NCI-H2227 (cell line): Measurements from ENCODE around the gene KLHDC8B.

Experiments used
- DNase-seq: peaks from one replicate; lab custom pipeline; 2025; ENCODE audit not compliant: unreplicated experiment; lab: John Stamatoyannopoulos, UW

The KLHDC8B gene

DNA sequence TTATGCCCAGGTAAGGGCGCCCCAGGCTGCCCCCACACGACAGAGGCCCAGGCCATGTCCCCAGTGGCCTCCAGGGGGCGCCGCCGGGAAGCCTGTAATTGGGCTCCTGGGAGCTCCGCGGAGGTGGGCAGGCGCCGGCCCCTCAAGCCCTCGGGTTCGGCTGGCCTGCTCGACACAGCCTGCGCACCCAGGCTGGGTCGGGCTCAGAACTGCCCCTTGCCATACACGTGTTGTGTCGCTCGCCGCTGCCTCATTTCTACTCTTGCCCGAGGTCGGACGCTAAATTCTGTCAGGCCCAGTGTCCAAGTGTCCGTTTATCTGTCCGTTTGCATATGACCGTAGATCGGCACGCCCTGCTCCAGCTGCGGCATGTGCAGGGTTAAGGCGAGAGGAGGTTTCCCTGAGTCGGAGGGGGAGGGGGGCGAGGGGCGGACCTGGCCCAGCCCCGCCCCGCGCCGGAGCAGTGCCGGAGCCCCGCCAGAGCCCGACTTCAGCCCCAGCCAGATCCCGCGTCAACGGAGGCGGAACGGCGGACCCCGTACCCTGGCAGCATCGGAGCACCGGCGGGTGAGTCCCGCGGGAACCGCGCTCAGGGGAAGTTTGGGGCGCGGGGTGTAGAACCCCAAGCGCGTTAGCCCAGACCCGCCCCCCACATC, at the start of gene KLHDC8B:
TSS of gene KLHDC8B (plus strand) at position 480 of the 656 bp plus-strand sequence. CDS start 1,172 bp downstream, outside the sequence.
- DNase-seq = peak; percentile 82

DNA sequence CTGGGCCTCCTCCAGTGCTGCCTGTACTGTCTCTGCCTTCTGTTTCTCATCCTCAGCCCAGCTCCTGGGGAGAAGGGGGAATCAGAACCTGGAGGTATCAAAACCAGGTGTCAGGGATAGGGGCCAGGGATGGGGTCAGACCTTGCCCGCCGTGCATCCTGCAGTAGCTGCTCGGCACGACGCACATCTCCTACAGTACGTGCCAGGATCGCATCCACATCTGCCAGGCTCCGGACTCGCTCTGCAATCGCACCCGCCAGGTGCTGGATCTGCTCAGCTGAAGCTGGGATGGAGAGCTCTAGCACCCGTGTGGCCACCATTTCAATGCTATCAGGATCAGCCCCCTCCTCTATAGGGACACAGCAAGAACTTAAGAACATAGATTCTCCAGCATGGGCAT, 49.4 kb upstream of the KLHDC8B start:
- no peak for DNase-seq

DNA sequence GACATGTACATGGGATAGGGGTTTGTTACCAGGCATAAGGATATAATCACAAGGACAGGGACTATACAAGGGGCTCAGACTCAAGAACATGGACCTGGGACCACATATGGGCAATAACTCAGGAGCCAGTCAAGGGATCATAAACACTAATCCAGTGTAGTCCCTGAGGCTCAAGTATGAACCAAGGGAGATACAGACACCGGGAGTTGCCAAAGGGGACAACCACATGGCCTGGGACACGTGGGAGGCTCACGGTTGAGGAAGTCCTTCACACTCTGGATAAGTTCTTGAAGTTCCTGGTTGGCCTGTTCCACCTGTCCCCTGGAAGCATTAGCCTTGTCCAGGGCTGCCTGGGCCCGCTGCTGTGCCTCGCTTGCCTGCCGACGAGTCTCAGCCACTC, 48.9 kb upstream of the KLHDC8B start:
- DNase-seq = no peak

DNA sequence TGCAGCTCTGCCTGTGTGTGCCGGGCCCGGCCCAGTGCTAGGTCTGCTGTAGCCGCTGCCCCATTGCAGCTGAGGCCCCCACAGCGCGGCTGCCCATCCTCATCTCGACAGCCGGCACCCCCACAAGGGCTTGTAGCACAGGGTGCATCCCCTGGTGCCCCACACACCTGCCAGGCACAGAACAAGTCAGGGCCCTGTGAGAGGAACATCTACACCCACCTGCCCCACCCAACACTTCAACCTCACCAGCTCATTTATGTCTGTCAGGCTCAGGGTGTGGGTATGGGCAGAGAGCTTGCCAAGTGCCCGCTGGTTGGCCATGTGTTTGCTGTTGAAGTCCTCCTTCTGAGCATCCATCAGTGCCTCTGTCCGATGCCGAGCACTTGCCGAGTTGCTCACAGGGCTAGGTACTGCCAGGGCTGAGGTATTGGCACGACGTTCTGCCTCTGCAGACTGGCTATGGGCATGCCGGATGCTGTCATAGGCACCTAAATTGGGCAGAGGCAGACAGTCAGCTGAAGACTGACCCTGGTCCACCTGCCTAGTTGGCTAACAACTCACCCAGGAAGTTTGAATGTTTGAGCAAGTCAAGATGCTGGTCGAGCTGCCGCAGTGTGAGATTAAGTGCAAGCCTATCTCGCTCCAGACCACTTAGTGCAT, 48.4 kb upstream of the KLHDC8B start:
- no peak for DNase-seq

DNA sequence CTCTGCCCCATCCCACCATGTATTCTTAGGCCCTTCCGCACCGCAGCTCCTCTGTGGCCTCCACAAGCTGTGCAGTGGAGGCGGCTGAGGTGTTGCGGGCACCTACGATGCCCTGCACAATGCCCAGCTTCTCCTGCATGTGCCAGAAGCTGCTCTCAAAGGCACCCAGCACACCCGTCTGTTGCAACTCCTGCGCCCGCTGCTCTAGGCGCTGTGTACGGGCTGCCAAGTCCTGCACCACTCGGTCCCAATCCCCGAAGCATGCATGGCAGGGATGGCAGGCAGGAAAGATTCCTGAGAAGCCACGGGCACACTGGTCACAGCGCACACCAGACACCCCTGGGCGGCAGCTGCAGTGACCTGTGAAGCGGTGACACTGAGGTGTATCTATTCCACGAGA, 47.7 kb upstream of the KLHDC8B start:
- DNase-seq = no peak

DNA sequence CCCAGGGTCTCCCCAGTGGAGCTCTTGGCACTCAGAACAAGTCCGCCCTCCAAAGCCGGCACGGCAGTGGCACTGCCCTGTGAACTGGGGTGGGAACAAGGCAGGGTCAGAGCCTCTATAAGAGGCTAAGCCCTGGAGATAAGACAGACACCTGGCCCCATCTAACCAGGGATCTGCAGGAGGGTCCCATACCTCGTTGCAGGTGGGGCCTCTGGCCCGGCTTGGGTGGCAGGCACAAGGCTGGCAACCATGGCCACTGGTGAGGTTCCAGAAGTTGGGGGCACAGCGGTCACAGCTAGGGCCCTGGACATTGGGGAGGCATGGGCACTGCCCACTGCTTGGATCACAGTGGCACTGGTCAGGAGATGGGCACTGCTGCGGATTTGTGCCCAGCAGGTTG, 47.2 kb upstream of the KLHDC8B start:
- no peak for DNase-seq

DNA sequence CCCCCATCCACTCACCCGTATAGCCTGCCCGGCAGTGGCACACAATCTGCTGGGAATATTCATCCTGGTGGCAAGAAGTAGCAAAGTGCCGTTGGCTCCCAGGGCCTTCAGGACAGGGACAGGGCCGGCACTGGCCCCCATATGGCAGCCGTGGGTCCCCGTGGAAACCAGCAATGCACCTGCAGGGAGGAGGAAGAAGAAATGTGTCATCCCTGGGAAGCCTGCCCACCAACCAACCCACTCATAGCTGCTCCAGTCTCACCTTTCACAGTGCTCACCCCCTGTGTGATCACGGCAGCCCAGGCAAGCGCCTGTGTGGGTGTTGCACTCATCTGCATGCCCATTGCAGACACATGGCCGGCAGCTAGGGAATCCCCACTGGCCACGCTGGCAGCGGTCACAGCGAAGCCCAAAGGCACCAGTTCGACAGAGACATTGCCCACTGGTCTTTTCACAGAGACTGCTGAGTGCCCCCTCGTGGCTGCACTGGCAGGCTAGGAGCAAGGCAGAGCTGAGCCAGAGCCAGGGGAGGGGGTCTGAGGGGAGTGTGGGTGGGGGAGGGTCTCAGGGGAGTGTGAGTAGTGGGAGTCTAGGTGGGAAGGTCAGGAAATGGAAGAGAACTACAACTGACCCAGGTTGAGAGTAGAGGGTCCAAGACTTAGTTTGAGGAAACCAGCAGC, 46.3 kb upstream of the KLHDC8B start:
- DNase-seq = peak; percentile 9

DNA sequence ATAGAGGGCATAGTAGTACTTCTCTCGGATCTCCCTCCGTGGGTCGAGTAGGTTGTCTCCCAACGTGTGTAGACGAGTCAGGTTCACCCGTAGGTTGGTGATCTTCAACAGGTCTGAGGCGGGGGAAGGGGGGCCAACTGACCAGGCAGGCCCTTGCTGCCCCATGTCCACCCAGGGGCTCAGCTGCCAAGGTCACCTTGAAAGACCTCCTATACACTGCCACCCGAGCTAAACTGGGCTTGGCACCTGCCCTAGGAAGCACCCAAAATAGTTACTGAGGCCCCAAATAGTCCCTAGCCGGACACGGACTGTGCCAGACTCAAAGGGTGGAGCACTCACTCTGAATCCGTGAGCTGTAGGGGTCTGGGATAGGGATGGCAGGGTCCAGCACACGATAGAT, 40.4 kb upstream of the KLHDC8B start:
- no peak for DNase-seq

DNA sequence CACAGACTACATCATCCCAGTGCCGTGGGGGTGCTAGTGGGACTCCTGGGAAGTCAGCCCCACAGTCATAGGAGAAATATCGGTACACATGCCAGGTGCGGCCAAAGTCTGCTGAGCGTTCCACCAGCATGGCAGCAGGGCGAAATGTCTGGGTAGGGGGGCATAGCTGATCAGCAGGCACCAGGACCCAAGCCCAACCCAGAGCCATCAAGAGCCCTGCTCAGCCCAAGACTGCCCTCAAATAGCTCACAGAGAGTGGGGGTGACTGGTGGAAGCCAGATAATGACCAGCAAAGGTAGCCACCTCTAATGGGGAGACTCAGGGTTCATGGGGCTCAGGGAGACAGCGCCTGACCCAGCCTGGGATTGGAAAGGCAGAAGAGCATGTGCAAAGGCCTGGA, 39.8 kb upstream of the KLHDC8B start:
- no peak for DNase-seq

DNA sequence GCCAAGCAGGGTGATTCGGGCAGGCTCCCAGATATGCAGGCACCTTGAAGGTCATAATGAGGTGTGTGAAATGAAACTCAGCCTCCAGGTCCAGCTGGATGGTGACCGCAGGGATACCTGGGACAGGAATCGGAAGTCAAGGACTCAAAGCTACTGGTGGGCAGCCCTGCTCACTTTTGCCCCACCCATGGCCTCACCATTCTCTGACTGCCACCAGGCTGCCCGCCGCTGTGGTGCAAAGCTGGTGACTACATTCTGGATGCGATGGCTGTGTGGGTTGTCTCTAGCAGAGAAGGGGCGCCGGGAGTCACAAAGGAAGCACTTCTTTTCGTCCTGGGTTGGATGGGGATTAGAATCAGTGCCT, 39.3 kb upstream of the KLHDC8B start:
- no peak for DNase-seq

DNA sequence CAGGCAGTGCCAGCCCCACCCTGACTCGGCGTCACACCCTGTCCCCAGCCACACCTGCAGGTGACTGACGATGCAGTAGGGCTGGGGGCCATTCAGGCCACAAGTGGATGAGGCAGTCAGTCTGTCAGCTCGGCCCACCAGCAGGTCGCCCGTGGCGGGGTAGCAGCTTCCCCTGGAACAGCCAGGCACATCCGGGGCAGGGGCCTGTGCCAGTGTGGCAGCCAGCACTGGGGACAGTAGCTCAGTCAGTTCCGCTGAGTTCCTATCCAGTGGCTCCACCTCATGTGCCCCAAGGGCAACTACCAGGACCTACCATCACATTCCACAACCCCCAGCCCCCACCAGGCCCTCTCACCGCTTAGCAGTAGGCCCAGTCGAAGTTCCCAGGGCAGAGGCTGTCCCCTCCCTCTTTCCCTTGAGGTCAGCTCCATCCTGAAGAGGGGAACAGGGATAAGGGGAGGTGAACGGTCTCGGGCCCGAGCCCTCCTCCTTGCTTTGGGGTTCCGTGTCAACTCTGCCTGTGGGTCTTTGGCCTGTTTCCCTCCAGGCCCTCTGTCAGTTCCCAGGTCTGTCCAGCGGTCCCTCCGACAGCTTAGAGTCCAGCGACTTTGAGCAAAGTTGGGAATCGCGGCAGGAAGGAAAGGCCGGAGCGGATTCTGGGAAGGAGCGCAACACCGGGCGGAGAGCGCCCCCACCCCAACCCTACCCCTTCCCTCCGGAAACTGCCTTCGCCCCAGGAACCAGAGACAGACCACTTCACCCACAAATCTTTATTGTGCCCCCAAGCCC, 38.8 kb upstream of the KLHDC8B start, which contains the start of gene LAMB2:
TSS of gene LAMB2 (minus strand) at position 614 of the 789 bp plus-strand sequence. CDS start at position 431, 183 bp downstream.
- peak; percentile 55 for DNase-seq

DNA sequence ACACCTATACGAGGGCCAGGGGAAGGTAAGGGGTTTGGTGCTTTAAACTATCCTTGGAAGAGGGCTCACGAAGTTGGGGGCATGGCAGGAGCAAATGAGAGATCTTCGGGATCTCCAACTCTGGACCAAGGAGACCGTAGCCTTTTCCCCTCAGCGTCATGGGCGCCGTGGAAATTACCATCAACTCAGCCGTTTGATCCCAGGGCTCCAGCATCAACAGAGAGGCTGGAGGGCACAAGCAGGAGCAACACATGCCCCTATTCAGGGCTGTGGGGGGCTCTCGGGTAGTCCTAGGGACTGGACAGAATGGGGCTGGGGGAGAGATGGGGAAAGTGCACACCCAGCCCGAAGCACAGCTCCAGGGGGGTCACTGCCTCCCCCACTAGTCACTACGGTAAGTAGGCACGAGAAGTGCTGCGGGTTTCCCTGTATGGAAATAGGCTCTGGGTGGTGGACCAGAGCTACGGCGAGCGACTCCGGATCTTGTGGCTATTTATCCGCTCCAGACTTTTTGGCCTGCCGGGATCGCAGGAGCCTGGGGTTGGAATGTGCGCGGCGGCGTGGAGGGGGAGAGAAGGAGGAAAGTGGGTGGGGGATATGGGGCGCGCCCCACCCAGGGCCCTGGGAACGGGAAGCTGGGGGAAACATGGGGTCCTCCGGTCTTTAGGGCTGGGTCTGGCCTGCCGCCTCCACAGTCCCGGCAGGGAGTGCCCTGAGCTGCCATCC, 38.0 kb upstream of the KLHDC8B start:
- DNase-seq = peak; percentile 87

DNA sequence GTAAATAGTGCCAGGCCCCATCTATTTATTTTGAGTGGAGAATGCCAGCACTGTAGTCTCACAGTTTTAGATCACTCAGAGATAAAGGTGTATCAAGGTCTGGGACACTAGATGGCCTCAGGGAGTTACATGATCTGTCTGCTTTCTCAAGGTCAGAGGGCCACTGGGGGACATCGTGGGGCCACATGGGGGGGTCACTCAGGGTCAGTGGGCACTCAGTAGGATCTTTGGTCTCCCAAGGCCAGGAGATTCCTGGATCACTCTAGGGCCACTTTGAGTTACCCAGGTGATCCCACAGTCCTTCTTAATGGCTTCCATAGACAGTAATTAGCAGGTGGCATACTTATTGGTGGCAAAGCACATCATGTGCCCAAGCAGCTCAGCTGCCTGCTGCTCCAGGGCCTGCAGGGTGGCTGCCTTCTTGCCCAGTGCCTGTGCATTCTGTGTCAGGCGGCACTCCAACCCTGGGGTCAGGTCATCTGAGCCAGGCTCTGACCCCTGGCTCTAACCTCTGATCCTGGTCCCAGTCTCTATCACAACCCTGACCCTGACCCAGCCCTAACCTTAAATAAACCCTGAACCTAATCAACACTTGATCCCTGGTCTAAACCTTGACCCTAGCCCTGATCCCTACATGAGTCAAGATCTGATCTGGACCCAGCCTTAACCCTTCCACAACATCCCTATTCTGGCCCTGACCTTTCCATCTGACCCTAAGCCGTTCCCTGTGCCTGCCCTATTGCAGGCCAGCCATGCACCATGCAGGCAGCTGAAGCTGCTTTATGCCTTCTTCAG, 36.7 kb upstream of the KLHDC8B start:
- DNase-seq = no peak

DNA sequence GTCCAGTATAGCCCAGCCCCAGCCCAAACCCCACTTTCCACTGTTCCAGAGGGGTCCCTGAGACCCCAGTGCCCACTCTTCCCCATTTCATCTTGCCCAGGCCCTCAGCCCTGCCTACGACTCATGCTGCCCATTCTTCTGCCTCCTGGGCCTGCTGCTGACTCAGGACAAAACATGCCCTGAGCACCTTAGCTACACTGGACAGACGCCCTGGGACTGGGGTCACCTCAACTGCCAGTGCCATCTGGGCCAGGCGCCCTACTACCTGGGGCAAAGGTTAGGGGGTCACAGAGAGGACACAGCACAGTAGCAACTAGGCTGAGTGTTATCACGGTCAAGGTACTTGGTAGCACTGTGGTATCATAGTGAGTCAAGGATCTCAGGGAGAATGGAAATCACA, 35.9 kb upstream of the KLHDC8B start:
- no peak for DNase-seq

DNA sequence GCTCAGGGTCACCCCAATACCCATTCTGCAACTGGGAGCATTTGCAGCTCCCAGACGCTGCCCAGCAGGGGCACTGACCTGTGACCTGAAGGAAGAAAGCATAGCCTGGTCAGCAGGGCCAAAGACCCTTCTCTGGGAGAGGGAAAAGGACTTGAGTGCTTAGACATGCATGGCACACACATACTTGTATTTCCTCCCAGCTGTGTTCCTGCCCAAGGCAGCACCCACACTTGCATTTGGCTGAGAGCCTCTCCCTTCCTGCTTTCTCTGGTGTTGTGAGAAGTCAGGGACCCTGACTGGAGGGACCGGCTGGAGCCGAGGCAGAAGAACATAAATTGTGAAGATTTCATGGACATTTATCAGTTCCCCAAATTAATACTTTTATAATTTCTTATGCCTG, 31.3 kb upstream of the KLHDC8B start:
- DNase-seq = no peak

DNA sequence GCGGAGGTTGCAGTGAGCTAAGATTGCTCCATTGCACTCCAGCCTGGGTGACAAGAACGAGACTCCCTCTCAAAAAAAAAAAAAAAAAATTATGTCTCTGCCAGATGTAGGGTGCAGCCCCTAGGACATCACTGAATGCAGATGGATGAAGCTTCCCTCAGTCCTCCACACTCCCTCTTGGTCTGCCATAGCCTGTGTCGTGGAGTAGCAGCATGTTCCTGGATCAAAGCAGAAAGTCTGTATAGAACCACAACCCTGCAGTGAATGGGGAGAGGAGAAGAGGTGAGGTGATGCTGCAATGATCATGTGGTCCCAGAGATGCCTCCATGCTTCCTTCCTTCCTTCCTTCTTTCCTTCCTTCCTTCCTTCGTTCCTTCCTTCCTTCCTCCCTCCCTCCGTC, 23.2 kb upstream of the KLHDC8B start:
- no peak for DNase-seq

DNA sequence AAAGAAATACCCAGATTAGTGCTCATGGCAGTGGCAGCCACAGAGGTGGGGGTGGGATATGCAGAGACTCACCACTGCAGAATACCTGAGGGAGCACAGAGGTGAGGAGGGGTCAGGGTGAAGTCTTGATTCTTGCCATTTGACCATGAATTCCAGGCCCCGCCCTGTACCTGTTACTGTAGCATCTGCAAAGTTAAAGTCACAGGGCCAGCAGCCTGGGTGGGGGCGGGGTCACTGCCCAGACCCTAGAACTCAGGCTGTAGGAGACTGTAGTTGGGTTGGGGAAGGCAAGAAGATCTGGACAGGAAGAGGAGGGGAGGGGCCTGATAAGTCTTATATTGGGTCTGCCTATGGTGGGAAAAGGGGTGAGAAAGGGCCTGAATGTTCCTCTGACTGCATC, 19.8 kb upstream of the KLHDC8B start:
- DNase-seq = no peak

DNA sequence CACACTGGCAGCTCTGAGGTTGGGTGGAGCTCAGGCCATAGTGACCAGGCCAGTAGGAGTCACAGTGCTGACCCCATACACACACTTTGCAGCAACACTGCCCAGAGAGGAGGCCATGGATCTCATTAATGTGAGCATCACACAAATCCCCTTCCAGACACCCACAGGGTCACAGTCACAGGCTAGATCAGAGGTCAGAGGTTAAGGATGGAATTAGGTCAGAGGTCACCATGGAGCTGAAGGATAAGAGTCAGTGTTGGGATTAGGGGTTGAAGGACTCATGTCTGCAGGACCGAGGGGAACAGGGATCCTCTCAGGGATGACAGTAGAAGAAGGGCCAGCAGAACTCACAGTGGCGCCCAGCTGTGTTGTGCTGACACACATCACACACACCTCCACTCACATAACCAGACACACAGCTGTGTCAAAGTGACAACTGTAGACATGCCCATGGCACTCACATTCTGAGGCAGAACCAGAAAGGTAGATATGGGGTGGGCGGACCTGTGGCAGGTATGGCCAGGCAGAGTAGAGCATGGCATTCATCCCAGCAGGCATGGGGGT, 18.0 kb upstream of the KLHDC8B start:
- DNase-seq = no peak

DNA sequence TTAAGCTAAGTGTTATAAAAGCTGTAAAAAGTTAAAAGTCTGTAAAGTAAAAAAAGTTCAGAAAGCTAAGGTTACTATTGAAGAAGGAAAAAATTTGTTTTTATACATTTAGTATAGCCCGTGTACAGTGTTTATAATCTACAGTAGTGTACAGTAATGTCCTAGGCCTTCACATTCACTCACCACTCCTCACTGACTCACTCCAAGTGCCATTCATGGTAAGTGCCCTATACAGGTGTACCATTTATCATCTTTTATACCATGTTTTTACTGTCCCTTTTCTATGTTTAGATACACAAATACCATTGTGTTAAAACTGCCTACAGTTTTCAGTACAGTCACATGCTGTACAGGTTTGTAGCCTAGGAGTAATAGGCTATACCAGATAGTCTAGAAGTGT, 14.1 kb upstream of the KLHDC8B start:
- no peak for DNase-seq
